Smooth muscle cell (in vitro differentiated cells): ENCODE measurements around the gene SRC. TPM values are rescaled to one million over a fixed set of nuclear protein-coding genes. Genes with fewer than 3 reads are reported as not detected.

Experiments used
- DNase-seq: peaks from one replicate; lab custom pipeline; 2025; ENCODE audit not compliant: unreplicated experiment; lab: John Stamatoyannopoulos, UW
- H2AFZ ChIP-seq: fragments of 200-600 bp; sonication (generic); 2 replicates; pipeline ENCODE4 v1.6.0; 2016; ENCODE audit warnings: antibody characterized with exemption, low read depth, mild to moderate bottlenecking
- H3F3A ChIP-seq: fragments of 200-600 bp; sonication (generic); 2 replicates; pipeline ENCODE4 v1.6.0; 2017; ENCODE audit warnings: antibody characterized with exemption, low read depth
- H3K27ac ChIP-seq: fragments of 200-600 bp; sonication (generic); 2 replicates; pipeline ENCODE4 v1.5.1; 2016; ENCODE audit warnings: low read depth, mild to moderate bottlenecking
- H3K27me3 ChIP-seq: fragments of 200-600 bp; sonication (generic); 2 replicates; pipeline ENCODE4 v1.6.1; 2016; ENCODE audit warnings: low read depth, mild to moderate bottlenecking
- H3K36me3 ChIP-seq: fragments of 200-600 bp; sonication (generic); 2 replicates; pipeline ENCODE4 v1.5.1; 2016; ENCODE audit warnings: low read depth
- H3K4me1 ChIP-seq: fragments of 200-600 bp; sonication (generic); 2 replicates; pipeline ENCODE4 v1.5.1; 2016; ENCODE audit warnings: low read depth
- H3K4me2 ChIP-seq: fragments of 200-600 bp; sonication (generic); 2 replicates; pipeline ENCODE4 v1.6.0; 2016; ENCODE audit warnings: mild to moderate bottlenecking
- H3K4me3 ChIP-seq: fragments of 200-600 bp; sonication (generic); 2 replicates; pipeline ENCODE4 v1.5.1; 2016; ENCODE audit warnings: mild to moderate bottlenecking
- H3K79me2 ChIP-seq: fragments of 200-600 bp; sonication (generic); 2 replicates; pipeline ENCODE4 v1.6.0; 2016; ENCODE audit warnings: low read depth, mild to moderate bottlenecking
- H3K9ac ChIP-seq: fragments of 200-600 bp; sonication (generic); 2 replicates; pipeline ENCODE4 v1.6.0; 2016; ENCODE audit warnings: low read depth
- H3K9me3 ChIP-seq: fragments of 200-600 bp; sonication (generic); replicated peaks from 2 replicates; pipeline ENCODE4 v1.5.1; 2016; ENCODE audit warnings: low read depth
- H4K20me1 ChIP-seq: fragments of 200-600 bp; sonication (generic); 2 replicates; pipeline ENCODE4 v1.6.0; 2016; ENCODE audit warnings: low read depth
- CTCF ChIP-seq: fragments of 200-600 bp; sonication (generic); IDR thresholded peaks from 2 replicates; pipeline ENCODE4 v1.5.1; 2017; ENCODE audit warnings: borderline replicate concordance, mild to moderate bottlenecking, antibody characterized with exemption; ENCODE audit not compliant: insufficient read depth, poor library complexity, severe bottlenecking
- WGBS: methylation state at CpG from one replicate; pipeline ENCODE4 v1.1.7; 2016; ENCODE audit warnings: low lambda C conversion rate; 5-methylcytosine and 5-hydroxymethylcytosine counted together
- polyA plus RNA-seq: library from polyadenylated mRNA; unstranded; fragments of >200 nt; fragmentation: Nextera tagmentation; extraction: Ambion mirVana; gene quantifications from 2 replicates; pipeline ENCODE4 v1.2.1, GENCODE V29; 2016
- total RNA-seq: library from RNA; depleted of rRNA; stranded (reverse); fragments of >200 nt; gene quantifications from 2 replicates; pipeline ENCODE4 v1.2.3, GENCODE V29; 2014

Gene SRC
- total and polyA plus RNA-seq, 2 experiments from 2014 or later: 26.0 to 36.5 TPM

GRCh38 chr20:37438464-37439222 lies 92.7 kb downstream of the SRC start:
- no peaks in the 10 kb centered on the region for H3F3A ChIP-seq
- no peak for DNase-seq
- no peak overlapping the region for H3K27ac ChIP-seq
- no peaks in the 10 kb centered on the region for H3K4me1 ChIP-seq
- H3K9me3 ChIP-seq: no peaks in the 10 kb centered on the region
- H3K79me2 ChIP-seq: no peaks in the 10 kb centered on the region
- TF ChIP-seq CTCF: no peak
- H3K4me3 ChIP-seq: no peak overlapping the region
- 91% methylated on average over 22 of the region's 25 CpGs for WGBS
- H3K9ac ChIP-seq: no peak overlapping the region
- no peaks in the 10 kb centered on the region for H4K20me1 ChIP-seq
- no peaks in the 10 kb centered on the region for H3K36me3 ChIP-seq
- no peak overlapping the region for H3K4me2 ChIP-seq
- H2AFZ ChIP-seq: no peak overlapping the region
- H3K27me3 ChIP-seq: peaks cover 18% of the 10 kb centered on the region

GRCh38 chr20:37439223-37439933 lies 93.4 kb downstream of the SRC start:
- no peaks in the 10 kb centered on the region for H3K4me1 ChIP-seq
- no peaks in the 10 kb centered on the region for H3F3A ChIP-seq
- H3K79me2 ChIP-seq: no peaks in the 10 kb centered on the region
- no peaks in the 10 kb centered on the region for H4K20me1 ChIP-seq
- no peak overlapping the region for H3K27ac ChIP-seq
- DNase-seq: no peak
- H2AFZ ChIP-seq: no peak overlapping the region
- H3K27me3 ChIP-seq: peaks cover 12% of the 10 kb centered on the region
- H3K4me2 ChIP-seq: no peak overlapping the region
- no peak overlapping the region for H3K4me3 ChIP-seq
- WGBS: 77% methylated on average over 15 of the region's 23 CpGs
- no peaks in the 10 kb centered on the region for H3K9me3 ChIP-seq
- no peaks in the 10 kb centered on the region for H3K36me3 ChIP-seq
- TF ChIP-seq CTCF: no peak
- H3K9ac ChIP-seq: no peak overlapping the region

GRCh38 chr20:37441023-37441422 lies 95.1 kb downstream of the SRC start:
- H3K27me3 ChIP-seq: no peaks in the 10 kb centered on the region

More at GRCh38 chr20:37441023-37441422, 95.1 kb downstream of the SRC start:
- WGBS: 95% methylated on average over 4 of the region's 4 CpGs
- TF ChIP-seq CTCF: no peak
- Histone ChIP-seq H3K4me1 (no peaks in the 10 kb centered on the region), H3K79me2 (no peaks in the 10 kb centered on the region), H3K4me3 (no peak overlapping the region), H3K4me2 (no peak overlapping the region), H3K9ac (no peak overlapping the region), H2AFZ (no peak overlapping the region), H3K36me3 (no peaks in the 10 kb centered on the region), H4K20me1 (no peaks in the 10 kb centered on the region), H3K27ac (no peak overlapping the region), H3K9me3 (no peaks in the 10 kb centered on the region), H3F3A (no peaks in the 10 kb centered on the region)
- no peak for DNase-seq
